HG02763 (cell line): Measurements from ENCODE around the gene UBA1.

ENCODE experiments used
- ATAC-seq: cut with Tn5 transposase; IDR thresholded peaks from one replicate; pipeline ENCODE4 v1.9.1; 2021; ENCODE audit warnings: mild to moderate bottlenecking, moderate library complexity; ENCODE audit not compliant: unreplicated experiment

UBA1 gene

GRCh38 chrX:47193475-47194193 is at the start of gene UBA1:
Gene UBA1 (plus strand): TSS chrX:47193829. CDS start chrX:47198803, 4,974 bp downstream.
- peak; percentile 82 for ATAC-seq

DNA sequence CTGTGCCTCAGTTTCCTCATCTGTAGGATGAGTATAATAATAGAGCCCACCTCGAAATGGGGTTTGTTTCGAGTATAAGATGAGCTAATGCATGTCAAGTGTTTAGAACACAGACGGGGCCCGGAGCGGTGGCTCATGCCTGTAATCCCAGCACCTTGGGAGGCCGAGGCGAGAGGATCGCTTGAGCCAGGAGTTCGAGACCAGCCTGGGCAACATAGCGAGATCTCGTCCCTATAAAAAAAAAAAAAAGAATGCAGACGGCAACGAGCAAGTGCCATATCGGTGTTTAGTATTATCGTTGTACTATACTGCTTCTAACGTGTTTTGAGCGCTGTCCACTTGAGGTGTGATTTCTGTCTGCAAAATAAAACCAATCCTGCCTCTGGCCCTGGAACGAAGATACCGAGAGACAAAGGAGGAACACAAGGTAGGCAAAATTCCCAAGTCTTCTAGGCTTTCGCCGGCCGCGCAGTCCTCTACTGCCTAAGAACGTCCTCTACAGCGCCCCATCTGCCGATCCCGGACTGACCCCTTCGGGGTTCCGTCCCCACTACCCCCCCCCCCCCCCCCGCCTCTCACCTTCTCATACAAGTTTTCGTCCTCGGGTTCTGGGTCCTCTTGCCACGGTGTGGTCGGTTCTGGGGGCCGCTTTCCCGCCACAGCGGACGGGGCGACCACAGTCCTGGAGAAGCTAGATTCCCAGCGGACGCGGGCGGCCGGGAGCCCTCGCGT is 49.6 kb upstream of the UBA1 start:
- peak; percentile 17 for ATAC-seq

DNA sequence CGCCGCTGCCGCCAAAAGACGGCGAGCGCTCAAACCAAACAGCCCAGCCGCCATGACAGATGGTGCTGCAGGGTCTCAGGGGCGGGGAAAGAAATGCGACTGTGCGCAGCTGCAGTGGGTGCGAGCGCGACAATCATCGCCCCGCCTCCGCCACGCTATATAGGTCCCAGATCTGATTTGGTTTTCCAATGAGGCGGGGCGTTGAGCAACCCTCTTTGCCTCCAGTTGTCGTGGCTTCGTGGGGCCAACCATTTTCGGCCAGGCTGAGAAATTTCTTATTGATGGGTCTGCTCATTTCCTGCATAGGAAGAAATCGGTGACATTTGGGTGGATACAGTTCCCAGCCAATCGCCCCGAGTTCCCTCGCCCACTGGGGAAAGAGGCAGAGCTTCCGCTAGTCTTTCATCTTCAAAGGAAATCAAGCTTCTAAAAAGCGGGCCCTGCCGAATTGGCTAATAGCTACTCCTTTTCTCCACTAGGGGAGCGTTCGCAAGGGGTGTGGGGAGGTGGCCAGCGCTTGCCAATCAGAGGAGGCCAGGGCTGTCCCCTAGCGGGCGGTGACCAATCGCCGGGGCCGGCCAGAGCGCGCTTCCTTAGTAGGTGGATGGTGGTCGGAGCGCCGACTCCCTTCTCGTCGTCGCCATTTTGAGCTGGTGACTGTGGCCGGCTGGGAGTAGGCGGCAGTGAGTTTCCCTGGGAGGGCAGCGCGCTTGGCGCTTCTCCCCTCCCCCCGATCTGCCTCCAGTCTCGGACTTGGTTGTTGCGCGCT is 48.8 kb upstream of the UBA1 start, which contains the start of the genes NDUFB11 and RBM10:
NDUFB11 (minus strand) TSS at position 77 of the 769 bp plus-strand sequence; CDS start at position 54, 23 bp downstream.
RBM10 (plus strand) TSS at position 596 of the 769 bp plus-strand sequence. CDS start 2,261 bp downstream, outside the sequence.
- peak; percentile 82 for ATAC-seq

- ATAC-seq = peak; percentile 18
Observed at GRCh38 chrX:47145395-47146120, 48.1 kb upstream of the UBA1 start.

GRCh38 chrX:47146121-47146935 is 47.3 kb upstream of the UBA1 start:
- ATAC-seq = no peak

GRCh38 chrX:47146936-47147859 is 46.4 kb upstream of the UBA1 start:
- ATAC-seq = no peak

- ATAC-seq = no peak
Observed at GRCh38 chrX:47148946-47149345, 44.7 kb upstream of the UBA1 start.

DNA sequence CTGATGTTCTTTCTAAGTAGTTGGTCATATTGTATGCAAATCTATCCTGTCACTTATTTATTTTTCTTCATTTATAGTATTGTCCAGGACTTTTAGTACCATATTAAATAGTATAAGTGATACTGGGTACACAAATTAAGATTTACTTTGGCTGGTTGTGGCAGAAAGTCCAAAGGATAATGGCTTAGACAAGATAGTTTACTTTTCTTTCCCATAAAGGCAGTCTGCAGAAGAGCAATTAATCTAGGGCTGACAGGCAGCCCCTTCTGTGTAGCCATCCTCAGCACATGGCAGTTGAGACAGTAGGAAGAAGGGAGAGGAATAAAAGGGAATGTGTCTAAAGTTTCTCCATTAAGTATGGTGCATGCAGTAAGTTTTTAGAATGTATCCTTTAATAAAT is 42.2 kb upstream of the UBA1 start:
- ATAC-seq = no peak

GRCh38 chrX:47156611-47157520 is 36.8 kb upstream of the UBA1 start:
- ATAC-seq = no peak

- ATAC-seq = no peak
Observed at GRCh38 chrX:47158131-47158530, 35.5 kb upstream of the UBA1 start.

DNA sequence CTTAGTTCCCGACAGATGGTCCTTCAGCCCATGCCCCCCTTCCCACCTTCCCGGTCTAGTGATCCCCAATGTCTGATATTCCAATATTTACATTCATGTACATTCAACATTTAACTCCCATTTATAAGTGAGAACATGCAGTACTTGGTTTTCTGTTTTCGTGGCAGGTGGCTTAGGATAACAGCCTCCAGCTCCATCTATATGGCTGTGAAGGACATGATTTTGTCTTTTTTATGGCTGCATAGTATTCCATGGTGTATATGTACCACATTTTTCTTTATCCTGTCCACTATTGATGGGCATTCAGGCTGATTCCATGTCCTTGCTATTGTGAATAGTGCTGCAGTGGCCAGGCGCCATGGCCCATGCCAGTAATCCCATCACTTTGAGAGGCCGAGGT is 34.8 kb upstream of the UBA1 start:
- no peak for ATAC-seq

- ATAC-seq = no peak
Observed at GRCh38 chrX:47160781-47161180, 32.8 kb upstream of the UBA1 start.

- no peak for ATAC-seq
Observed at GRCh38 chrX:47162927-47163583, 30.6 kb upstream of the UBA1 start.

DNA sequence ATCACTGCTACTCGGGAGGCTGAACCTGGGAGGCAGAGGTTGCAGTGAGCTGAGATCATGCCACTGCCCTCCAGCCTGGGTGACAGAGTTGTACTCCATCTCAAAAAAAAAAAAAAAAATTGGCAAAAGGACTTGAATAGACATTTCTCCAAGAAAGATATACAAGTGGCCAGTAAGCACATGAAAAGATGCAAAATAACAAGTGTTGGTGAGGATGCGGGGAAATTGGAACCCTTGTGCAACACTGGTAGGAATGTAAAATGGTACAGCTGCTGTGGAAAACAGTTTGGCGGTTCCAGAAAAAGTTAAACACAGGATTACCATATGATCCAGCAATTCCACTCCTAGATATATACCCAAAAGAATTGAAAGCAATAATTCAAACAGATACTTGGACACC is 29.2 kb upstream of the UBA1 start:
- ATAC-seq = no peak

DNA sequence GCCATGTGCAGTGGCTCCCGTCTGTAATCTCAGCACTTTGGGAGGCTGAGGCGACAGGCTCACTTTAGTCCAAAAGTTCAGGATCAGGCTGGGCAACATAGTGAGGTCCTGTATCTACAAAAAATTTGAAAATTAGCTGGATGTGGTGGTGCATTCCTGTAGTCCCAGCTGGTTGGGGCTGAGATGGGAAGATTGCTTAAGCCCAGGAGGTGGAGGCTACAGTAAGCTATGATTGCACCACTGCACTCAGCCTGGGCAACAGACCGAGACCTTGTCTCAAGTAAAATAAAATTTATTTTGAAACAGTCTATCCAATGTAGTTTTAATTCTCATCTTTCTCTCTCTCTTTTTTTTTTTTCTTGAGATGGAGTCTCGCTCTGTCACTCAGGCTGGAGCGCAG is 27.5 kb upstream of the UBA1 start:
- ATAC-seq = no peak

DNA sequence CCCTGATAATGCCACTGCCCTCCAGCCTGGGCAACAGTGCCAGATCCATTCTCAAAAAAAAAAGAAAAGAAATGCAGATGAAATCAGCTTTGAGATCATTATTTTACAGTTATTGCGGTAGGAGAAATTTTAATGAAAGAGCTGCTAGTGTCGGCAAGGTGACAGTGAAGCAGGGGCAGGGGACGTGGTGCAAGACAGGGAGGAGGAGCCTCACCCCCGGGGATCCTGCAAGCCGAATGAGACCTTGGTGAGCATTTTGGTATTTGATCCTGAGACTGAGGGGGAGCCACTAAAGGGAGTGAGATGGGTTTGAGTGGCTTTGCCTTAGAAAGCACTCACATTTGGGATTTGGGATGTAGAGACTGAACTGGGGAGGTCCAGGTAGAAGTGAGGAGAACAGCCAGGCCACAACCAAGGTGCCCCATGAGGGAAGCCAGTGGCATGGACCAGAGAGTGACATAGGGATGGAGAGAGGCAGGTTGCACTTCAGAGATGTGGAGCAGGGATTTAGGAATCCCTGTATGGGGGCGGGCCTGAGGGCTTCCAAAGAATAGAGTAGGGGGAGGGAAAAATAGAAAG is 25.0 kb upstream of the UBA1 start:
- ATAC-seq = no peak

GRCh38 chrX:47169273-47169672 is 24.4 kb upstream of the UBA1 start:
- no peak for ATAC-seq
